GM12875 (cell line): ENCODE measurements around the gene HEPHL1.

Source experiments
- H3K4me3 ChIP-seq: one replicate; pipeline ENCODE4 v1.5.1; 2011; ENCODE audit warnings: low read depth, low read length, control low read depth
- CTCF ChIP-seq: IDR thresholded peaks from 2 replicates; pipeline ENCODE4 v1.5.1; 2011; ENCODE audit warnings: low read depth, mild to moderate bottlenecking, control low read depth, inconsistent platforms, low read length, moderate library complexity, borderline replicate concordance; ENCODE audit not compliant: insufficient read depth

HEPHL1 gene

GRCh38 chr11:94077552-94078293 lies 56.6 kb downstream of the HEPHL1 start:
- no peak for TF ChIP-seq CTCF
- no peak overlapping the region for H3K4me3 ChIP-seq

- H3K4me3 ChIP-seq = no peak overlapping the region
- no peak for TF ChIP-seq CTCF
These were observed 63.0 kb downstream of the HEPHL1 start for GRCh38 chr11:94084164-94084563.

GRCh38 chr11:94088906-94089305 lies 67.8 kb downstream of the HEPHL1 start:
- TF ChIP-seq CTCF = no peak
- no peak overlapping the region for H3K4me3 ChIP-seq

- no peak for TF ChIP-seq CTCF
These were observed 68.2 kb downstream of the HEPHL1 start for GRCh38 chr11:94089341-94089740.

GRCh38 chr11:94090401-94090800 lies 69.2 kb downstream of the HEPHL1 start:
- TF ChIP-seq CTCF = no peak
- H3K4me3 ChIP-seq = no peak overlapping the region

More at GRCh38 chr11:94089341-94089740, 68.2 kb downstream of the HEPHL1 start:
- H3K4me3 ChIP-seq = no peak overlapping the region

- no peak for TF ChIP-seq CTCF
- H3K4me3 ChIP-seq = no peak overlapping the region
These were observed 69.9 kb downstream of the HEPHL1 start for GRCh38 chr11:94091091-94091490.

GRCh38 chr11:94100253-94100652 lies 79.1 kb downstream of the HEPHL1 start:
- TF ChIP-seq CTCF = no peak
- no peak overlapping the region for H3K4me3 ChIP-seq
